GM10248 (cell line): Measurements from ENCODE around the gene DUSP9.

ENCODE experiments used
- CTCF ChIA-PET: fragments of 300-600 bp; sonication (Branson Sonifier 250); formaldehyde crosslinking; extraction: SDS; loops from one replicate; lab custom pipeline; 2021; ENCODE audit warnings: antibody characterized with exemption; lab: Yijun Ruan, JAX
- POLR2A ChIA-PET: fragments of 350-650 bp; sonication (Branson Sonifier 250); formaldehyde crosslinking; extraction: SDS; loops from one replicate; lab custom pipeline; 2020; ENCODE audit warnings: antibody characterized with exemption; lab: Yijun Ruan, JAX
- DNase-seq: peaks from one replicate; pipeline ENCODE4 v3.0.0; 2012; ENCODE audit errors: extremely low spot score
- CTCF ChIP-seq: IDR thresholded peaks from 2 replicates; pipeline ENCODE4 v1.5.1; 2012; ENCODE audit warnings: mild to moderate bottlenecking, low read depth; ENCODE audit errors: extremely low read depth, missing control alignments, control extremely low read depth

The DUSP9 gene

DNA sequence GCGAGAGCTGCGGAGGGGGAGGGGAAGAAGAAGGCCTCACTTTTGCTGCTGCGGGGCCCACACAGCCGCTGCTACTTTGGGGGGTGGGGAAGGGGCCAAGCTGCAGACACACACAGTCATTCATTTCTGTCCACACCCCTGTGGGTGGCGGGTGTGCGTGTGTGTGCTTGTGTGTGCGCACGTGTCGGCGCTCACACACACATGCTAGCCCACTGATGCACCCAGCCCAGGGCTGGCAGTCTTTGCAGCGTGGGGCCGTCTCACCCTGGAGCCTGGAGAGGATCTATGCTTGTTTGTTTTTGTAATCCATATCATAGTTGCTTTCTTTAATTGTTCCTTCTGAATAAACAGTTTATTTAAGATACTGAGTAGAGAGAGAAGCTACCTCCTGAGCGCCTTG lies 4.0 kb downstream of the DUSP9 start:
- ChIA-PET POLR2A (no interaction called here), CTCF (interaction anchor here (0.7 to 5.1 kb wide), 6 partner anchors 11 to 113 kb away, joined by 3 to 35 read pairs (median 4); no protein-coding TSS in a partner anchor)

DNA sequence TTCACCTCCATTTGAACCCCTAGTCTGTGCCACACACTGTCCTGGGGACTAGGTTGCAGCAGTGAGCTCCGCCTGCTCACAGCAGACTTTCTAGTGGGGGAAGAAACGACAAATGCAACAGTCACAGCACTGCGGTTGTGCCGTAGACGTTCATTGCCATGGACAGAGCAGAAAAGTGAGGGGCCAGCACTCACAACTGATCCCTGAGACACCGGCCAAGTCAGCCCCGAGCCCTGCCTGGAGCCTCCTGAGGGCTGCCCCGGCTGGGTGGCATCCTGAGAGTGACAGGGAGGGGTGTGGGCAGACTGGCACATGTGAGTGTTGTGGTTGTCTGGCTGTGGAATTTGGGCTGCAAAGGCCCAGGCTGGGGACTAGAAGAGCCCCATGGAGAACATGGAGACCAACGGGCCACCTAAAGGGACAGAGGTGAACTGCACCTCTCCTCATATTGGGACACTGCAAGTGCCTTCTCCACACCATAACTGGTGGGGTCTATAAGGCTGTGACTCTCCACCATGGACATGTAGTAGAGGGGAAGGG lies 4.6 kb downstream of the DUSP9 start:
- CTCF ChIA-PET = interaction anchor here (1.1 to 5.1 kb wide), 4 partner anchors 11 to 114 kb away, joined by 3 to 35 read pairs (median 4); no protein-coding TSS in a partner anchor
- no peak for TF ChIP-seq CTCF
- POLR2A ChIA-PET = no interaction called here
- DNase-seq = no peak

More for the DNA sequence above, 4.0 kb downstream of the DUSP9 start:
- no peak for TF ChIP-seq CTCF
- DNase-seq = no peak

GRCh38 chrX:153653556-153653955 lies 6.6 kb downstream of the DUSP9 start:
- POLR2A ChIA-PET = no interaction called here
- no peak for DNase-seq
- TF ChIP-seq CTCF = no peak
- CTCF ChIA-PET = interaction anchor here (1.2 to 2.2 kb wide), 4 partner anchors 9 to 114 kb away, joined by 3 to 10 read pairs (median 4); no protein-coding TSS in a partner anchor

- no peak for TF ChIP-seq CTCF
- DNase-seq = no peak
- ChIA-PET POLR2A (no interaction called here), CTCF (interaction anchor here (0.9 to 1.9 kb wide), 7 partner anchors 8 to 738 kb away, joined by 3 to 8 read pairs (median 4); no protein-coding TSS in a partner anchor)
Measured at GRCh38 chrX:153657161-153657560, 10.2 kb downstream of the DUSP9 start.

GRCh38 chrX:153659268-153659667 lies 12.3 kb downstream of the DUSP9 start:
- CTCF ChIA-PET = interaction anchor here (1.1 to 11.4 kb wide), 5 partner anchors 9 to 718 kb away, joined by 3 to 118 read pairs (median 4); partner anchors contain the start of gene DUSP9

DNA sequence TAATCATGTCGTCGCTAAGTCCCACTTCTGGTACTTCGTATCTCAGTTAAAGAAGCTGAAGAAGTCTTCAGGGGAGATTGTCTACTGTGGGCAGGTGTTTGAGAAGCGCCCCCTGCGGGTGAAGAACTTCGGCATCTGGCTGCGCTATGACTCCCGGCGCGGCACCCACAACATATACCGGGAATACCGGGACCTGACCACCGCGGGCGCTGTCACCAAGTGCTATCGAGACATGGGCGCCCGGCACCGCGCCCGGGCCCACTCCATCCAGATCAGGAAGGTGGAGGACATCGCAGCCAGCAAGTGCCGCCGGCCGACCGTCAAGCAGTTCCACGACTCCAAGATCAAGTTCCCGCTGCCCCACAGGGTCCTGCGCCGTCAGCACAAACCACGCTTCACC lies 15.3 kb downstream of the DUSP9 start:
- ChIA-PET POLR2A (no interaction called here), CTCF (interaction anchor here (0.7 to 11.4 kb wide), 13 partner anchors 10 to 721 kb away, joined by 3 to 118 read pairs (median 6); partner anchors contain the start of genes DUSP9 and PLXNB3)
- DNase-seq = peak; percentile 17
- TF ChIP-seq CTCF = peak; percentile 43

More at GRCh38 chrX:153659268-153659667, 12.3 kb downstream of the DUSP9 start:
- no peak for DNase-seq
- no peak for TF ChIP-seq CTCF
- POLR2A ChIA-PET = no interaction called here
